SW480 (cell line): Measurements from ENCODE around the gene SLC35A5.

ENCODE experiments used
- DNase-seq: peaks from one replicate; pipeline ENCODE4 v3.0.0-alpha.2; 2016; ENCODE audit warnings: low spot score

SLC35A5 gene

DNA sequence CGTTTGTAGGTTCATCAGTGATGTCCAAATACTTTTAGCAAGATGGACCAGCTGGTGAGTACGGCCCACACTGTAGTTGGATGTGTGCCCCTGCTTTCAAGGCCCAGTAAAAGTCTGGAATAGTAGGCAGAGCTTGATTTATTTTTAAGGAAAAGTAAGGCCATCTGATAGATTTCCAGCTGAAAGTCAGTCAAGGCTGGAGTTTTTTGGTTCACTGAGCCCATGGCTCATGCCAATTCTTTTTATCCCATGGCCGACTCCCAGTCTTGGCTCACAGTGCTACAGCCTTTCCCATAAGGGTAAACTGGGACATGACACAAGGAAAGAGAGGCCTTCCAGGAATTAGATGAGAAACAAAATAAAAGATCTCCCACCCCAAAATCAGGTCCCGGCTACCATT is 65.6 kb downstream of the SLC35A5 start:
- DNase-seq = no peak

DNA sequence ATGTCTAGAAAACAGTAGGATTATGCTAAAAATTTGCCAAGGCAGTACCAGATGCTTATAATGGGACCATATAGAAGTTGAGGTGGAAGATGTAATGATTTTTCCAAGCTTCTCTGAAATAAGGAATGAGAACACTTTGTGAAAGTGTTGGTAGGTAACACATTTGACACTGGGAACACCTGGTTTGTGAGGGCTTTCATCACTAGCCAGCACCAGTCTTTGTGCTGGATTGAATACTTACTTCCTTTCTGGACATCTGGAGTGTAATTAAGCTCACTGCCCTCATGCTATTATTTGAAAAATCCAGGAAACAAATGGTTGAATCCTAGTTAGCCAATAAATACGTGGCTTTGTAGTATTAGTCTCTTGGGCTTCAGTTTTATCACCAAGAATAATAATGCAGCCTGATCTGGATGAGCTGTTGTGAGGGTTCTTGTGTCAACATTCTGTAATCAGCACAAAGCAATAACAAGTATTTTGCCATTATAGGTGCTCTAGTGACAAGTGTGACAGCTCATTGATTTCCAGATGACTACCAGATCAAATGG is 66.1 kb downstream of the SLC35A5 start:
- DNase-seq = no peak

DNA sequence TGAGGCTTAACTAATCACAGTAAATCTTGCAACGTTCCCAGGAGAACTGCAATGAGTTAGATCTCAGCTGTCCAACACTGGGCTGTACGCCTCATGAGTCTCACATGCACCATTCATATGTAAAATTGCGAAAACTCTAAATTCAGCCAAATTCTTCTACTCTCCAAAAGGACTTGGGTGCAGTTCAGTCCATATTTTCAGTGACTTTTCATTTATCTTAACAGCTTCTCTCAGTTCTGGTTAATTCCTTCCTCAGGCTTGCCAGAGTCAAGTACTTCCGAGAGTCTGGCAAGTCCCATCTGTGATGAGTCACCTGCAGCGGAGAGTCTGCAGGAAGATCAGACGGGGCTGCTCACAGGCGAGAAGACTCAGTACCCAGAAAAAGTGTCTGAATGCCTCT is 67.6 kb downstream of the SLC35A5 start:
- DNase-seq = no peak

DNA sequence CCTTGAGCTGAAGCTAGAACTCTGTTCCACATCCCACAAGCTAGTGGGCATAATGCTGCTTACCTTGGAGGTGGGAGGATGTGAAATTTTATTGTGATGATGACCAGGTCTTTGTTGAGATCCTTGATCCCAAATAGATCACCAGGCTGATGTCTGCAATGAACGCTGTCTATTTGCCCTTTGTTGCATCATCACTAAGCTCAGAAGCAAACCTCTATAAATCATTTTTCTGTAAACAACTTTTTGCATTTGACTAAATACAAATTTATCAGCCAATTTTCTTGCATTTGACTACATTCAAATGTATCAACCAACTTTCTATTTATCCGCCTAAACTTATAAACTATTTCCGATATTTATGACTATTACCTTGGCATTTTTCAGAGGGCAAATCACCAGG is 69.4 kb downstream of the SLC35A5 start:
- no peak for DNase-seq

DNA sequence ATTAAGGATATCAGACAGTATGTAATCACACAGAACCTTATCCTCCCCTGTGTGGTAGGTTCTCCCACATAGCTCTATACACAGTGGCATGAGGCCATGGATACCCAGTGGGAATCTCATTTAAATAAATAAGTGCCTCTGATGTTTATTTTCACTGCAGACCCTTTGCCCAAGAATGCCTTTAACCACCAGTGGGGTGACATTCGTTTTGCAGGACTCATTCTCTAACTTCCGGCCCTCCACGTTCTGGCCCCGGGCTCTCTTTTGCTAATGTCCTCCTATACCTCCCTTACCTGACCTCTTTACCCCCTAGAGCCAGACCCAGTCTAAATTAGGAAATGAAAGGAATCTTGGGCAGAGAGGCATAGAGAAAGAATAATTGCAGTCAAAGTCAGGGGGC is 70.8 kb downstream of the SLC35A5 start:
- no peak for DNase-seq

DNA sequence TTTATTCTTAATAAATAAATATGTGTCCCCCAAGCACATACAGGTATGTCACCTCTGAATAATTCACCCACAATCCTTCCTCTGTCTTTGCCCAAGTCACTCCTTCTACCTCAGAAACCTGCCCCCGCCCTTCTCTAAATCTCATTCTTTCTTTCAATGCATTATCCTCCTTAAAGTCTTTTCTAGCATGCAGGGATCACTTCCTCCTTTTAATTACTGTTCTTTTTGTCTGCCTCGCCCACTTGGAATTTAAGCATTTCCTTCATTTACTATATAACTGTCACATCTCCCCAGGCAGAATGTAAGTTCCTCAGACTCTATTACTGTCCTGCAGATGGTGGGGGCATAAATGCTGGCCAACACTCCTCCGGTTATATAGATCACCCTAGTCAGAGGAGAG is 71.3 kb downstream of the SLC35A5 start:
- no peak for DNase-seq

DNA sequence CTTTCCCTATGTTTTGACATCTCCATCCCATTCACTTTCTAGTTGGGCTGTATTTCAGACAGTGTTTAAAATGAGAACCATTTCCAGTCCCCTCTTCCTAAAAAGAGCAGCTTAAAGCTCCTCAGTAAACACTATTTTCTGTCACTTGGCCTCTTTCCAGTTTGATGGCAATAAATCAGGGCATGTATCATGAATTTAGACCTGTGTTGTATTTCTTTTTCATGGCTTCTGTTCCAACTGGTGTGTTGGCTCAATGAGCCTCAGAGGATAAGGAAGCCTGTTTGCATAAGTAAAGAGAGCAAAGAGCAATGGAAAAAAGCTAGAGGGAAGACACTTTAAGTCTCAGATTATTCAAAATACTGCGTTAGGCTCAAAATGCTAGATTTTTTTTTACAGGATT is 71.9 kb downstream of the SLC35A5 start:
- DNase-seq = no peak

DNA sequence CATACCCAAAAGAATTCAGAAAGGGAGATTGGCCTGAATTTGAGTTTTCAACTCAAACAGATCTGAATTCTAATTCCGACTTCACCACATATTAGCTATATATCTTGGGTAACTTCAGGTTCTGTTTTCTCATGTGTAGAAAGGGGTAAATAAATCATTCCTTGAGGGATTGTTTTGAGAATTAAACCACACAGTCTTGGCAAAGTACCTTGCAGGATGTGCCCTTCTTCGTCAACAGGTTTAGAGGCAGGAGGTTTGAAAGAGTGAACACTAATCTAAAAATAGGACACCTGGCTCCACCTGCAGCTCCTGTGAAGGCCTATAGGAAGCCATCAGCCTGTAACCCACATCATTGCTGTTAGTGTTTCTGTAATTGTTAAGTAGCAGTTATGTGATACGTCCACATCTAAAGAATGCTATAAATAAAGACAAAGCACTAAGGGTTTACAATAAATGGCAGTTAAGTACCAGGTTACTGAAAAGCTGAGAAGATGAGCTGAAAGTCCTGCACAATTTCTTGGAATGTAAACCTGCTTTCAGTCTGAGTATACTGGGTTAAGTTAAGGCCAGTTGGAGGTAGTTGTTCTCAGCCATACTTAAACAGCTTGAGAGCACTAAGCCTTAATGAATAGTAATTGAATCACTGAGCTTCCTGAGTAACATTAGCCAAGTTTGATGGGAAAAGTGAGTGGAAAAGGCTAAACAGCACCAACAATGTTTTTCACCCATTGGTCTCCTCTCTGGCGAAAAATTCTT is 73.1 kb downstream of the SLC35A5 start:
- no peak for DNase-seq
